ENCODE results near the gene WFDC1.

Gene WFDC1, protein sequence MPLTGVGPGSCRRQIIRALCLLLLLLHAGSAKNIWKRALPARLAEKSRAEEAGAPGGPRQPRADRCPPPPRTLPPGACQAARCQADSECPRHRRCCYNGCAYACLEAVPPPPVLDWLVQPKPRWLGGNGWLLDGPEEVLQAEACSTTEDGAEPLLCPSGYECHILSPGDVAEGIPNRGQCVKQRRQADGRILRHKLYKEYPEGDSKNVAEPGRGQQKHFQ

DNA sequence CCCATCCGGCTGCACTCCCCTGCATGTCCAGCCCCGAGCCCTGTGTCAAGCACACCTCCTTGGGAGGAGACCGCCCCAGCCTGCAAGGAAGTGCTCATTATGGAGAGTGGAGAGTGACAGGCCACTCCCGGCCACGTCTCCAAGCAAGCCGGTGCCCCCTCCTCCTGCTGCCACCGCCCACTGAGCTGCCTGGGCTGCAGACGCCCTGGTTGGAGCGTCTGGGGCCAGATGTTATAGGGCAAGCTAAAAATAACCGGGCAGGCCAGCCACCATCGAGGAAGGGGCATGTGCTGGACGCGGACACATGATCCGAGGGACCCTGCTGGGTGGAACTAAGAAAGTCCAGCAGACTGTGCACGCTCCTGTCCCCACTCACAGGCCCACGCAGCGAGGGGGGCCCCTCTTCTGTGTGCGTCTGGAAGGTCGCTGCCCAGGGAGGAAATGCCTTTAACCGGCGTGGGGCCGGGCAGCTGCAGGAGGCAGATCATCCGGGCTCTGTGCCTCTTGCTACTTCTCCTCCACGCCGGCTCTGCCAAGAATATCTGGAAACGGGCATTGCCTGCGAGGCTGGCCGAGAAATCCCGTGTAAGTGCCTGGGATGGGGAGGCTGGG is at the start of gene WFDC1:
Gene WFDC1 (plus strand): TSS at position 348 of the 612 bp plus-strand sequence. CDS start 94 bp downstream, at position 442.
- no peak for DNase-seq

DNA sequence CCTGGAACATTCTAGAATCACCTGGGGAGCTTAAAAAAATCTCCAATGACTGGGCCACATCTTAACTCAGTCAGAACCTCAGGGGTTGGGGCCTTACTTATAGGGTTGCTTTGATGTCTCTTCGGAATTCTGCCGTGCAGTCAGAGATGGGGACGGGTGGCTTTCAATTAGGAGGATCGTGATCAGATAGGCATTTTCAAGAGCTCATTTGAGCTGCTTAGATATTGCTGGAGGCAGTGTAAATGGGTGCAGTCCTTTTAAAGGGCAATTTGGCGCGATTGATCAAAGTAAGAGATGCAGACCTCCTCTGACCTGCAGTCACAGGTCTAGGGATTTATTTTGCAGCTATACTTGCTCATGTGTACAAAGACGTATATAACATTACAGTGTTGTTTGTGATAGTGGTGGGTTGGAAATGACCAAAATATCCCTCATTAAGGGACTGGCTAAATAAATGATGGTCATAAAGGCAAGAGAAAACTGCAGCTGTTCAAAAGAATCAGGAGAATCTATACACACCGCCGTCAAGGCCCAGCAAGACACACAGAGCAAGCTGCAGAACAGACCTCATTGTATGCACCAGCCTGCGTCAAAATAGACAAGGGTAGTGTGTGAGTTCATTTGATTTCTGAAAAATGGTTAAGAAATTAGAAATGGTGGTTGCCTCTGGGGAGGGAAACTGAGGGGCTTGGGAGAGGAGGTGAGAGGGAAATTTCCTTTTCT is 48.6 kb upstream of the WFDC1 start:
- DNase-seq: no peak

DNA sequence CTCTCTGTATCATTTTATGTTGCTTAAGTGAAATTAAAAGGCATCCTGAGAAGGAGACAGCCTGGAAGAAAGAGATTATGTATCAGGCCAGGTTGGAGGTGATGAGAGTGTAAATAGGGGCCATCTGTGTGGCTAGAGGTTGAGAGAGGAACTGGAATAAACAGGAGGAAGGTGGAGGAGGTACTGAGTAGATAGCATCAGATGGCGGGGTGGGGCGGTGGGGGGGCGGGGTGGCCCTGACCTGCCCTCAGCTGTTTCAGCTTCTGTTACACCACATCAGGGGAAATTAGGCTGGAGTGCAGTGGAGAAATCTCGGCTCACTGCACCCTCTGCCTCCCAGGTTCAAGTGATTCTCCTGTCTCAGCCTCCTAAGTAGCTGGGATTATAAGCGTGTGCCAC is 48.0 kb upstream of the WFDC1 start:
- no peak for DNase-seq

DNA sequence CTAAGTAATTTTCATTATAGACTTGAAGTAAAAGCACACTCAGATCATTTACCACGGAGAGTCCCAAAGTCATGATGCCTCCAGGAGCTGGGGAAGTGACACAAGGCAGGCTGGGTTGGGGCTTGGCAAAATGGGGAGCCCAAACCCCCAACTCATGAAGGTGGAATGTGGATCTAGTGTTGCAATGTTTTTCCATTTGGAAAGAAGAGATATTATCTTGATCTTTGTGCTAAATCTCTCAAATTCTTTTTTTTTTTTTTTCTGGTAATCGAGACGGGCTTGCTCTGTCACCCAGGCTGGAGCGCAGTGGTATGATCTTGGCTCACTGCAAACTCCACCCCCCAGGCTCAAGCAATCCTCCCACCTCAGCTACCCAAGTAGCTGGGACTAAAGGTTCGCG is 47.3 kb upstream of the WFDC1 start:
- DNase-seq: no peak

DNA sequence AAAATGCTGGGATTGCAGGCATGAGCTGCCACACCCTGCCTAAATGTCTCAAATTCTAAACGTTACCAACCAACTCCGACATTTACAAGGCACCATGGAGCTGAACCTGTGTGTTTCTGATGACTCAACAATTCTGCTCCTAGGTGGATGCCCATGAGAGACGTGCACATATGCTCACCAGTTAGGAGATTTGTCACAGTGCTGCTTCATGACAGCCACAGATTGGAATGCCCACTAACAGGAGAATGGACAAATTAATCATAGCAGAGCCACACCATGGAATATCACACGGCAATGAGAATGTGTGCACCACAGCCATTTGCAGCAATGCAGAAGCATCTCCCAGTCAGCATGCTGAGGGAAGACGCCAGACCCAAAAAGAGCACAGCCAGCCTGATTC is 46.8 kb upstream of the WFDC1 start:
- peak; percentile 17 for DNase-seq

DNA sequence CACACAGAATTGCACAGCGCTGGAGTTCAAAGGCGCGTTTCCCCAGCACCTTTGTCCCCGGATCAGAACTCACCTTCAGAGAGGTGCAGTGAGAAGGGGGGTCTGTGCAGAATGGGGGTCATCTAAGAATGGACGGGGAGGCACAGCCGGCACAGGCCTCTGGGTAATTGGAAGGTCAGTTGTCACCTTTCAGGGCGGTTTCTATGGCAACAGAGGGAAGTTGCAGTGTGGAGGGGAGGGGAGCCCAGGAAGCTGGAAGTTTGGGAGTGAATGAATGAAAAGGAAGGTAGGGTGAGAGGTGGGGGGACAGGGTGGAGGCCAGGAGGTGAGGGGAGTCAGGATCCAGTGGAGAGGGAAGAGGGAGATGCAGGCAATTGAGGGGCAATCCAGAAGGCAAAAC is 42.5 kb upstream of the WFDC1 start:
- DNase-seq: no peak

DNA sequence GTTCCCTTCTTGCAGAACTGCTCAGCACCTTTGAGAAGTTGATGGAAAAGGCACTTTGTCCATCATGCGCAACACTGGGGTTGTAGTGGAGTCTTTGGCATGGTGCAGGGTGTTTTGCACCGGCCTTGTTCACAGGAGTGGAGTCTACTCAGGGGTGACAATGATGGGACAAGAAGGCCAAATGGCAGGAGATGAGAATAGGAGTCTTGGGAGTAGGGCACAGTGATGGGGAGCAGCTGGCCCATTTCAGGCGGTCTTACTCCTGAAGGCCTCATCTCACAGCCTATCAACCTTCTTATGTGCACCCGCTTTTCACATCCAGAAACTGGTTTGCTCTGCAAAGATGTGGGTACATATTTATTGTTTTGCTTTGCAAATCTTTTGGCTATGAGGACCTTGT is 41.5 kb upstream of the WFDC1 start:
- DNase-seq: no peak

DNA sequence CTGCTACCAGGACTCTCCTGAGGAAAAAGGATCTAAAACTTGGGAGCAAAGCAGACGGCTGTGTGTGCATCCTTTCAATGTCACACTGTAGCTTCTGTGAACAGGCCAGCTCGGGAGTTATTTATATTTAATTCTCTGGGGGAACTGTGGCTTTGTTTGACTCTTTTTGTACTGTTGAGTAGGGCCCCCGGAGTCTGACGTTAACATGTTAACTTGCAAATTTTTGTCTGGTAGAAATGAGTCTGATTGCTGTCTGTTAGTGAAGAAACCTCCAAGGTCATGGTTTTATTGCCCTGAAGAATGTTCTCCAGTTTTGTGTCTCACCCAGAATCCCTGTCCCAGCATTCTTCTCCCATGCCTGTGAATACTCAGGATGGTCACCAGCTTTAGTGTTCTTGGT is 40.6 kb upstream of the WFDC1 start:
- no peak for DNase-seq

DNA sequence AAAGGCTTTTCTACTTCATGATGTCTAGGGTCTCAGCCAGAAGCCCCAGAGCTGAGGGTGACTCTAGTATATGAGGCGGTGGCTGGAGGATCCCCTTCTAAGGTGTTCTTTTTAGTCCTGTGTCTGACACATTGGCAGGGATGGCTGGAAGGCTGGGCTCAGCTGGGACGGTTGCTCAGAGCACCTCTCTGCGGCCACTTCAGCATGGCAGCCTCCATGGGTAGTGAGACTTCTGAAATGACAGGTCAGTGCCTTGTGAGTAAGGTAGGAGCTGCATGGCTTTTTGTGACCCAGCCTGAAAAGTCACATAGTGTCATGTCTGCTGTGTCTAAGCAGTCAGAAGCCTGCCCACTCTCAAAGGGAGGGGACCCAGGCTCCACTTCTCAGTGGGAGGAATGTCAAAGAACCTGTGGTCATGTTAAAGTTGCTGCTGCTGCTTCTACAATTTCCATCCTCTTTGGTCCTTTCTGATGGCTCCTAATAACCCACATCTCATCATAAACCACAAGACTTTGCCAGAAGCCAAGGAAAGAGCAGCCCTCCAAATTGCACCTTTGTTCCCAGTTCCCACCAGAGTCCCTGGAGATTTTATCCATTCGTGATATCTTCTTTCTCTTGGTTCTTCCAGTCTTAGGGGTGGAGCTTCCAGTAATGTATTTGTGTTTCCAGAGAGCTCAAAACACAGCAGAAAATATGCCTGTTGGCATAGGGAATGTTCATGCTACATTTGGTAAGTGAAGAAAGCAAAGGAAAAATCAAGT is 39.4 kb upstream of the WFDC1 start:
- DNase-seq: no peak

DNA sequence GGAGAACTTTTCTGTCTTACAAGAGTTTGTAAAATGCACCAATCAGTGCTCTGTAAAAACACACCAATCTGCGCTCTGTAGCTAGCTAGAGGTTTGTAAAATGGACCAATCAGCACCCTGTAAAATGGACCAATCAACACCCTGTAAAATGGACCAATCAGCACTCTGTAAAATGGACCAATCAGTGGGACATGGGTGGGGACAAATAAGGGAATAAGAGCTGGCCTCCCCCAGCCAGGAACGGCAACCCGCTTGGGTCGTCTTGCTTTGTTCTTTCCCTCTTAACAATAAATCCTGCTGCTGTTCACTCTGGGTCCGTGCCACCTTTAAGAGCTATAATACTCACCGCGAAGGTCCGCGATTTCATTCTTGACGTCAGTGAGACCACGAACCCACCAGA is 36.4 kb upstream of the WFDC1 start:
- no peak for DNase-seq

DNA sequence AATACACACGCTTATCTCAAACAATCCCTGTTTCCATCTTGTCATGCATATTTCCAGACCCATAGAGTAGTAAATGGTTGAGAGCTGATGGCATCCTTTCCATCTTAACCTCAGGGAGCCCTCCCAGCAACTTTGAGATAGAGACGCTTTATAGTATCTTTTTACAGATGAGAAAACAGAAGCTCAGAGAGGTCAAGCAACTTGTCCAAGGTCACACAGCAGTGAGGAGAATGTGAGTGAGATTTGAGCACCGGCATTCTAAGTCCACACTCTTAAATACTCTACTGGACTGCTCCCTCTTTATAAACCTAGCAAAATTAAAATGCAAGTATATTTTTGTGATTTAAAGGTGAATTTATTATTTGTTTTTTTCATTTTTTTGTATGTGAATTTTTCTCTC is 35.0 kb upstream of the WFDC1 start:
- no peak for DNase-seq

DNA sequence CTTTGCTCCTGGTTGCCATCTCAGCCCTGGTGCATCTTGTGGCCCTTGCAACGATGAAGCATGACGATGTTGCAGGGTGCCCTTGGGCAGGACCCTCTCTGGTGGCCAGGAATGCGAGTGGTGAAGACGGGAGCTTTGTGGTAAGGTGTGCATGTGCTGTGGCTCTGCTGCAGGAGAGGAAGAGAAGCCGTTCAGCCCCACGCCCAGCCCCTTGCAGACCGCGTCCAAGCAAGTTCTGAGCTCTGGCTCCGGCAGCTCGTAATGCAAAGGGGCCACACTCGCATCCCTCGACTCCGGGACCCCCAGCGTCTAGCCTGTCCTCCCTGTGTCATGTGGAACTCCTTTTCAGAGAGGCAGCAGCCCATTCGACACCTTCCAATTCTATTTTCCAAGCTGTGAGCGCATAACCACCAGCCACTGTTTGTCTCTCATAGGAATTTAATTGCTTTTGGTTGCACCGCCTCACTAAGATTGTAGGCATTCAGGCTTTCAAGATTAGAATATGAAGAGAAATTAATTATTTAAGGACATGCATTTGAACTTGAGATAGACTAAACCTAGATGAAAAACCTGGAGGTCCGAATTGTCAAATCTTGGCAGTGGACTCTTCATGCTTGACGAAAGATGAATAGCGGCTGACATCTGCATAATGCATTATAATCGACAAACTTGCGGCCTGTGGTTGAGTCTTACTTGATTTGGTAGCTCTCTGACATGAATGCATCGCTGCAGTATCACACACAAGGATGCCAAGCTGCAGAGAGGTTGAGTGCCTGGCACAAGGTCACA is 33.7 kb upstream of the WFDC1 start:
- no peak for DNase-seq

DNA sequence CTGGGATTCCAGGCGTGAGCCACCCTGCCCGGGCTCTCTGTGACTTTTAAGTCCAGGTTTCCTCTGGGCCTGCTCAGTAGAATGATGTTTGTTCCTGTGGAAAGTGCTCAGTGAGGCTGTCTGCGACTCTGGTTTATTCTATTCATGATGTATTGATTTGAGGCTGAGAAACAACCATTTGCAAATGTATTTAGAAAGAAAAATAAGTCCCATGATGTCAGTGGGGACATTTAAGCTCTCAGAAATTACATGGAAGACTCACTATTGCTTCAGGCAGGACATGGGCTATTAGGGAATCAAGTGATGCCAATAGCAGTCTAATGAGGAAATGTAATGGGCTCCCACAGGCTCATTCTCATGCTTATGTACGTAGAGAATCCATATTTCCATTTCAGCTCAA is 32.6 kb upstream of the WFDC1 start:
- no peak for DNase-seq

DNA sequence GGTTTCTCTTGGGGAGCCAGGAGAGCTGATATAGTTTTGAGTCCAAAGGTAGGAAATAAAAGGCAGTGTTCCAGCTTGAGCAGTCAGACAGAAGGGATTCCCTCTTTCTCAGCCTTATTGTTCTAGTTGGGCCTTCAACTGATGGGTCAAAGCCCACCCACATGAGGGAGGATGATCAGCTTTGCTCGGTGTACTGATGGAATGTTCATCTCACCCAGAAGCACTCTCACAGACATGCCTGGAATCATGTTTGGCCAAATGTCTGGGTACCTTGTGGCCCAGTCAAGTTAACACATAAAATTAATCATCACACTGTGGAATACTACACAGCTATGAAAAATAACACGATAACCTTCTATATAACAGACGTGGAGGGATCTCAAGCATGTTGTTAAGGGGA is 31.7 kb upstream of the WFDC1 start:
- DNase-seq: no peak

DNA sequence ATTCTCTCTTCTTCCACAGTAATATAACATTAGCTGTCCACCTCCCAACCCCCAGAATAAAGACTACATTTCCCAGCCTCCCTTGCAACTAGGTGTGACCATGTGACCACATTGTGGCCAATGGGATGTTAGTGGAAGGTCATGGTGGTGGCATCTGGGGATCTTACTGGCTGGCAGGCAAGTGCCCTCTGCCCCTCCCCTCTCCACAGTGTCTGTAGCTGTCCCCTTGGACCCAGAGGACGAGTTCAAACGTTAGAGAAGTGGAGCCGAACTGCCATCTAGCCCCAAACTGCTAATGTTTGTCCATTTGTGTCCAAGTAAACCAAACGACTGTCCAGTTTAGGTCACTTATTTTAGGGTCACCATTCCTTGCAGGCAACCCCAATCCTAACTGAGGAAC is 28.2 kb upstream of the WFDC1 start:
- peak; percentile 39 for DNase-seq

DNA sequence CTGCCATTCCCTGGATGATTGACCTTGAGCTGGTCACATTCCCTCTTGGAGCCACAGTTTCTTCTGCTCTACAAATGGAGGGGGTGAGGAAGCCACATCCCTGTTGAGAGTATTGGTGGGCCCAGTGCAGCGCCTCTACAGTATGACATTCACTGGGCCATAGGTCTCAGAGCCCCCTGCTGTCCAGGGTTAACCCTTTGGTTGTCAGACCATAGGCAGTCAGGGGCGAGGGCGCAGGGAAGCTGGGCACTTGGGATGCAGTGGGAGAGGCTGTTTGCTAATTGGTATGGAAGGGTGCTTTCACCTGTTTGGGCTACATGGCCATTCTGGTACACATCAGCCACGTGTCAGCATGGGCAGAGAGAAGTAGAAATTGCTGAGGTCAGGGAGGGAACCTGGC is 27.3 kb upstream of the WFDC1 start:
- no peak for DNase-seq

DNA sequence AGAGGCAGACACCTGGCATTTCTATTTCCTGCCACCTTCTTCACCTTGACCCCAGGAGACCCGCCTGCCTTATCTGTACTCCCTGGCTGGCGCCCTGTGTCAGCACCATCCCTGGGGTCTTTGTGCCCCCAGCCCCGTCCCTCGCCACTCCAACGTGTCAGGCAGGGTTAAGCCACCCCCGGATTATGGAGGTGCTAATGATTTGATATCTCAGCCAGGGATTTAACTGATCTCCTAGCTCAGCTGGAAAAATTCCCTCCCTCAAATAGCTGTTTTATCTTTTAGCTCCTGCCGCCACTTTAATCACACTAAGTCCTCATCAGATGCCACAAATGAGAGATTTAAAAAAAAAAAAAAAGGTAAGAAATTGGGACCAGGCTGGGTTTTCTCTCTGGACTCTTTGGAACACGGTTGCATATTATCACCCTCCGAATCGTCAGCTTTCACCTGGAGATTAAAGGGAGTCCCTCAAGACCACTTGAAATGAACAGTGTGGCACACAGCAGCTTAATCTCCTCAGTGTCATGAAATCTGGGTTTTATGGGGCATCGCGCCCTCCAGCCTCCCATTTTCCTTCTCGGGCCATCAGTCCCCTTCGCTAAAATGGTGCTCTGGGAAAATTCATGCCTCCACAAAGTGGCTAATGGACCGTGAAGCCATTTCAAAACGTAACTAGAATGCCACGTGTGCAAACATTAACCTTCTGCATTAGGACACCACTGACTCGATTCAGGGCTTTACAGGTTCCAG is 26.2 kb upstream of the WFDC1 start:
- no peak for DNase-seq

DNA sequence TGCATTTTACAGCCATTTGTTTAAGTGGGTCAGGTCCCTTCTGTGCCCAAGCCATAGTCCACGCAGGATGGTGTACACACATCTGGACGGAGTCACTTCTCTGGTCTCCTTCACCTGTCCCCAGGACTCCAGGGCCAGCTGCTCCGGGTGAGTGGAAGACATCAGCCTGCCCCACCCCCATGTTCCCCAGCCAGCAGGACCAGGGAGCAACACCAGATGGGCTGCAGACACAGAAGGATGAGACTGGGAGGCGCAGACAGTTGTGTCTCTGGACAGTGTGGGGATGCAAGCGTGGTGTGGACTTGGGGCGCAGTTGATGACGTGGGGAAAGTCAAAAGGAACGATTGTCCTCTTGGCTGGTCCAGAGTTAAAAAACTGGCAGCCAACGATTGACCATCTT is 24.6 kb upstream of the WFDC1 start:
- no peak for DNase-seq

DNA sequence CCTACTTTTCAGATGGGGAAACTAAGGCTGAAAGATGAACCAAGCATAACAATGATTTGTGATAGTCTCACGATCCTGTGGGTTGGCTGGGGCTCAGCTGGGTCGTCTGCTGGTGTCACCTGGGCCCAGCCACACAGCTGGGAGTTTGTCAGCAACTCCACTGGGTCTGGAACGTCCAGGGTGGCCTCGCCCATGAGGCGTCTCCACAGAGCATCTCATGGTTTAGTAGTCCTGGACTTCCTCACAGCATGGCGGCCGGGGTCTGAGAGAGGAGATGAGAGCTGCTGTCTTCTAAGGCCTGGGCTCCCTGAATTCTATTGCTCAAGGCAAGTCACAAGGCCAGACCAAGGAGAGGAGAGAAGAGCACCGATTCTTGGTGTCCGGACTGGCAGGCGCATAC is 24.1 kb upstream of the WFDC1 start:
- no peak for DNase-seq

DNA sequence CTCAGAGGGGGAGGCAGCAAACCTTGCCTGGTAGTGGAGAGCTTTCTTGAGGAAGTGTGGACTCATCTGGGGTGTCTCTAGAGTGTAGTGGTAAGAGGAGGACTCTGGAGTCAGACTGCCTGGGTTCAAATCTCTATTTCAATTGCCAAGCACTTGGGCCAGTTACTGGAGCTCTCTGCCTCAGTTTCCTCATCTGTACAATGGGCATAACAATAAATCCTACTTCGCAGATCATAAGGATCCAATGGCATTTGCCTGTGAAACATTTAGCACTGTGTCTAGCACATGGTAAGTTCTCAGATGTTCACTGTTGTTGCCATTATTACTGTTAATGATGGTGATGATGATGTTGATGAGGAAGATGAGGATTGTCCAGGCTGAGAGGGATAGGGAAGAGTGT is 23.6 kb upstream of the WFDC1 start:
- DNase-seq: no peak

DNA sequence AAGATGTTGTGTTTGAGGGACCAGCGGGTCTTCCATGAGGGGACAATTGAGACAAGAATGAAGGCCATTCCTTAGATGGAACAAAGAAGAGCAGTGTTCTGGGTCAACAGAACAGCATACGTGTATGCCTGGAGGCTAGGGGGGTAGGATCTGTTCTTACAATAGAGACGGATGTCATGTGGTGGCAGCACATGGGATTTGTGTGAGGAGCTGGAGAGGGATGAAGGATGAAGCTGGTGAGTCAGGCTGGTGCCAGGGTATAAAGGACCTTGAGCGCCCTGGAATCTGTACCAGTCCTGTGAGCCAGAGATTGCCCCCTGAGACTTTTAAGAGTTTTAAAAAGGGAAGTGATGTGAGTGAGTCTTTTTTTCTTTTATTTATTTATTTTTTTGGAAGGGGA is 22.8 kb upstream of the WFDC1 start:
- DNase-seq: no peak

DNA sequence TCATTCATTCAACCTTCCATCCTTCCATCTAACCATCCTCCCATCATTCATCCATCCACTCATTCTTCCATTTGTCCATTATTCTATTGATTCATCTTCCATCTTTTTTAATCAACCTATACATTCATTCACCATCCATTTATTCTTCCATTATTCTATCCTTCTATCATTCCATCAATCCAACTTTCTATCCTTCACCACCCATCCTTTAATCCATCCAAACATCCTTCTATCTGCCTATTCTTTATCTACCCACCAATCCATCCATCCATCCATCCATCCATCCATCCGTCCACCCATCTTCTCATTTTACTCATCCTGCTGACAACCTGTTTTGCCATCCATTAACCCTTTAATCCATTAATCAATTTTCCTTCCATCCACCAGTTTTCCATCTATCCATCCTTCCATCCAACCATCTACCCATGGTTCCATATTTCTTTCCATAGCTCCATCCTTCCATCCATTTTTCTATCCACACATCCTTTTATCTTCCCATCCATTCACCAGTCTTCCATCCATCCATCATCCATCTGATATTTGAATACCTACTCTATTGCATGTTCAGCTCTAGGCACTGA is 21.8 kb upstream of the WFDC1 start:
- no peak for DNase-seq

All from fibroblast of skin of right quadriceps (primary cell).